IgD-negative memory B cell (primary cell): ENCODE data around the gene TCP11L2. TPM values are rescaled to one million over a fixed set of nuclear protein-coding genes. Genes with fewer than 3 reads are reported as not detected.
"Not testable (repeated sequence)": the region's sequence is repeated elsewhere in the genome, so short reads cannot be mapped to it uniquely, and the experiment has no call there.

ENCODE experiments used
- H3K27ac Mint-ChIP-seq, 3 donors: one replicate each; pipeline ENCODE4 v1.8.0; 2020 to 2022; ENCODE audit warnings: mild to moderate bottlenecking in 3 of 3, mixed read lengths in 3 of 3, moderate library complexity in 1 of 3
- H3K27me3 Mint-ChIP-seq: one replicate; pipeline ENCODE4 v1.8.0; 2021; ENCODE audit warnings: mixed read lengths
- H3K36me3 Mint-ChIP-seq: one replicate; pipeline ENCODE4 v1.8.0; 2020; ENCODE audit warnings: mild to moderate bottlenecking, mixed read lengths
- H3K4me1 Mint-ChIP-seq, 3 donors: one replicate each; pipeline ENCODE4 v1.8.0; 2020 to 2022; ENCODE audit warnings: mixed read lengths in 3 of 3, mild to moderate bottlenecking in 1 of 3
- H3K4me3 Mint-ChIP-seq, 4 donors: one replicate each; pipeline ENCODE4 v1.8.0; 2020 to 2022; ENCODE audit warnings: mild to moderate bottlenecking in 4 of 4, mixed read lengths in 4 of 4, moderate library complexity in 3 of 4
- H3K9me3 Mint-ChIP-seq, 3 donors: one replicate each; pipeline ENCODE4 v1.8.0; 2020 to 2021; ENCODE audit warnings: mixed read lengths in 3 of 3, mild to moderate bottlenecking in 1 of 3
- polyA plus RNA-seq: library from polyadenylated mRNA; unstranded; fragments of 300-500 nt; fragmentation: Illumina TruSeq; gene quantifications from one replicate; pipeline ENCODE4 v1.2.3, GENCODE V29; 2021

TCP11L2 gene
- polyA plus RNA-seq, 1 donor from 2014 or later, result 35.1 TPM

DNA sequence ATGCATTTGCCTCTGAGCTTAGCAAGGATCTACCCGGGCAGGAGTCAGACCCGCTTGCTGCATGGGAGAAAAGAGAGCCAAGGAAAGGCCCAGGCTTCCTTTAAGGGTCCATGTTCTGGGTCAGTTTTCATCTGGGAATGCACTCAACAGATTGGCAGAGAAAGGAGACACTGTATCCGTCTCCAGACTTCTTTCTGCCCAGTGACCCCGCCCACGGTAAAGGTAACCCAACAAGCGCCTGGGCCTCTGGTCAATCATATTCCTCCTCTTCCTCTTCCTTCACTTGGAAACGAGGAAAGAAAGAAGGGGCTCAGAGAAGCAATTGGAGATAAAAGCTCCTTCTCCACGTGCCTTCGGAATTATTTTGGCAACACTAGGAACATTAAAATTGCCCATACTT lies 27.1 kb upstream of the TCP11L2 start:
- peak overlapping the region in 2 of 4 donors; percentile 82 to 85 for H3K4me3 Mint-ChIP-seq
- no peak overlapping the region for H3K27ac Mint-ChIP-seq
- peaks cover 21 to 37% (median 30%) of the 10 kb centered on the region in 3 donors for H3K4me1 Mint-ChIP-seq
- no peaks in the 10 kb centered on the region for H3K9me3 Mint-ChIP-seq
- peaks cover 1% of the 10 kb centered on the region for H3K36me3 Mint-ChIP-seq
- H3K27me3 Mint-ChIP-seq, result peaks cover 3% of the 10 kb centered on the region

DNA sequence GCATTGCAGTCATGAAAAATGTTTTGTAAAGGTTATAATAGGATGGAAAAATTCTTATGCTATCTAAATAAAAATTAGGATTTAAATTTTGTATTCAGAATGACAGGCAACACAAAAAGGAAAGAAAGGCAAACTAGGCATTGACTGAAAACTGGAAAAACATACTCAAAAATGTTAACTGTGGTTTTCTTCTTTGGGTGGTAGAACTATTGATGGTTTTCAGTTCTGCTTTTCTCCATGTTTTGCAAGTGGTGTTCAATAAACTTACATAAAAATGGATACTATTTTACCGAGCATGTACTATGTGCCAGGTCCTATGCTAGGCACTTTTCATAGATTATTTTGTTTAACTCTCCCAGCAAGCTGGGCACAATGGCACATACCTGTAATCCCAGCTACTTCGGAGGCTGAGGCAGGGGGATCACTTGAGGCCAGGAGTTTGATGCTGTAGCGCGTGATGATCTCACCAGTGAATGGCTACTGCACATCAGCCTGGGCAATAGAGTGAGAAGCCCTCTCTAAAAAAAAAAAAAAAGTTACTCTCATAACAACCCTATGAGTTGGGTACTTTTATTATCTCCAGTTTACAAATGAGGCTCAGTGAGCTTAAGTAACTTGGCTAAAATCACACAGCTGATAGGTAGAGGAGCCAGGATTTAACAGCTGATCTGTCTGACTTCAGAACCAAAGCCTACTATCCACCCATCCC lies 26.3 kb upstream of the TCP11L2 start:
- Mint-ChIP-seq H3K36me3 (peaks cover 1% of the 10 kb centered on the region), H3K27me3 (no peaks in the 10 kb centered on the region), H3K9me3 (no peaks in the 10 kb centered on the region), H3K4me3 (peak overlapping the region; percentile 65 to 82 (median 70)), H3K4me1 (peaks cover 21 to 37% (median 30%) of the 10 kb centered on the region in 3 donors), H3K27ac (peak overlapping the region in 2 of 3 donors; percentile 51 to 90)

DNA sequence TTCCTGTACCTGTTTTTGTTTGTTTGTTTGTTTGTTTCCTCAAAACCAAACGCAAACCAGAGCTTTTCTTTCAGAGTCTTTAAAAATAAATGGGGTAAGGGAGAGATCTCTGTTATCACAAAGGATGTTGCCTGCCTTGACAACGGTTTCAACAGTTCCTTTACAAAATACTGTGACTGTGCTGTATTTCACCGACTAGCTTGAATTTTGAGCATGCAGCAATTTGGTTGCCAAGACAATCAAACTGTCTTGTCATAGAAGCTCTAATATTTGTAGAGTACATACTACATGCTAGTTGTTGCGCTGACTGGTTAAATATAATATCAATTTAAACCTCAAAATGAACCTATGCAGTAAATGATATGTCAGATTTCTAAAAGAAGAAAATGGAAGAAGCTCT lies 22.4 kb upstream of the TCP11L2 start:
- Mint-ChIP-seq H3K36me3 (peaks cover 2% of the 10 kb centered on the region), H3K27me3 (peaks cover 8% of the 10 kb centered on the region), H3K4me1 (peaks cover 20 to 38% (median 23%) of the 10 kb centered on the region in 3 donors), H3K27ac (no peak overlapping the region), H3K4me3 (no peak overlapping the region), H3K9me3 (peaks cover 2 to 4% (median 3%) of the 10 kb centered on the region in 3 donors)

DNA sequence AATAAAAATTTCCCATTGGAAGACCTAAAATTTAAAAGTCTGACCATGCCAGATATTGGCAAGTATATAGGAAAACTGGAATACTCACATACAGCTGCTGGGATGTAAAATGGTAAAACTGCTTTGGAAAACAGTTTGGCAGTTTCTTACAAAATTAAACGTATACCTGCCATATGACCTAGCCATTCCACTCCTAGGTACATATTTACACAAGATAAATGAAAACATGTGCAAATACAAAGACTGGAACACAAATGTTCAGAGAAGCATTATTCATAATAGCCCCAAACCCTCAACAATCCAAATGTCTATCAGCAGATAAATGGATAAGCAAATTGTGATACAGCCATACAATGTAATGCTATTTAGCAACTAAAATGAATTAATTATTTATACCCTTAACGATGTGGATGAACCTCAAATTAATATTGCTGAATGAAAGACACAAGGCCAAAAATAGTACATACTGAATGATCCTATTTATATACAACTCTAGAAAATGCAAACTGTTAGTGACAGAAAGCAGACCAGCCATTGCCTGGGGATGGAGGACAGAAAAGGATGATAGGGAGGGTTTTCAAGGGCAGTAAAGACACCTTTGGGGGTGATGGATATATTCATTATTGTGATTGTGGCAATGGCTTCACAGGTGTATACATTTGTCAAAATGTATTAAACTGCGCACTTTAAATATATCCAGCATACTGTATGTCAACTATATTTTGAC lies 21.3 kb upstream of the TCP11L2 start:
- H3K4me3 Mint-ChIP-seq, result no peak overlapping the region
- H3K27me3 Mint-ChIP-seq, result peaks cover 12% of the 10 kb centered on the region
- H3K4me1 Mint-ChIP-seq, result peaks cover 20 to 38% (median 23%) of the 10 kb centered on the region in 3 donors
- H3K9me3 Mint-ChIP-seq, result peaks cover 2 to 4% (median 3%) of the 10 kb centered on the region in 3 donors
- no peak overlapping the region for H3K27ac Mint-ChIP-seq
- H3K36me3 Mint-ChIP-seq, result peaks cover 2% of the 10 kb centered on the region

DNA sequence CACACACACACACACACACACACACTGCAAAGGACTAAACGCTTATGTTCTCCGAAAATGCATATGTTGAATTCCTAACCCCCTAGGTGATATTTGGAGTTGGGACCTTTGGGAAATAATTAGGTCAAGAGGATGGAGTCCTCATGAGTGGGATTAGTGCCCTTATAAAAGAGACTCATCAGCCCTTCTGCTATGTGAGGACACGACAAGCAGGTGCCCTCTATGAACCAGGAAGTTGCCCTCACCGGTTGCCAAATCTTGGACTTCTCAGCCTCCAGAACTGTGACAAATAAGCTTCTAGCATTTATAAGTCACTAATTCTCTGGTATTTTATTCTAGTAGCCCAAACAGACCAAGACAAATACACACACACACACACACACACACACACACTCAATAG lies 20.7 kb upstream of the TCP11L2 start:
- peaks cover 19 to 36% (median 21%) of the 10 kb centered on the region in 3 donors for H3K4me1 Mint-ChIP-seq
- H3K36me3 Mint-ChIP-seq, result peaks cover 2% of the 10 kb centered on the region
- no peak overlapping the region for H3K4me3 Mint-ChIP-seq
- peaks cover 2 to 4% (median 3%) of the 10 kb centered on the region in 3 donors for H3K9me3 Mint-ChIP-seq
- H3K27ac Mint-ChIP-seq, result no peak overlapping the region
- peaks cover 12% of the 10 kb centered on the region for H3K27me3 Mint-ChIP-seq

DNA sequence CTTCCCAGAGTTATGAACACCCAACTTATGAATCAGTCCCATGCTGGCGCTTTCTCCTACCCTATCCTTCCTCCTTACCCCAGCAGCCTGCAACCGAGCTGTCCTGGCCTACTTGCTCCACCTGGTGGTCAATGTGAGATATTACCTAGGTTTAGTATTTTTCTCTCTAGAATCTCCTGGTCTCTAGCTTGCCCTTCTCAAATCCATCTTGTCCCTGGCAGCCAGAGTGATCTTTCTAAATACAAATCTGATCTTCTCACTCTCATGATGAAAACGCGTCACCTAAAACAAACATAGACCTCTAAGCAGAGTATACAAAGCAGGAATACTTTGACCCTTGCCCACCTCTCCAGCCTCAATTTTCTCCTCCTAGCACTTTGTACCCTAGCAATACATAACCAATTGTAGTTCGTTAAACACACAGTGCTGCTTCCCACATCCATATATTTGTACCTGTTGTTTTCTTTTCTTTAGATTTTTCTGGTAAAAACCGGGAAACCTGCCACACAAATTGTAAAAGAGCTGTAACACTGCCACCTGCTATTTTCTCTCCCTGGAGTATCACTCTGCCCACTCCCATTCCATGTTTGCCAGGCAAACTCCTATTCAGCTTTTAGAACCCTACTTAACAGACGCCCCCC lies 20.0 kb upstream of the TCP11L2 start:
- Mint-ChIP-seq H3K9me3 (peaks cover 2 to 4% (median 3%) of the 10 kb centered on the region in 3 donors), H3K4me1 (peaks cover 19 to 32% (median 23%) of the 10 kb centered on the region in 3 donors), H3K4me3 (no peak overlapping the region), H3K36me3 (peaks cover 2% of the 10 kb centered on the region), H3K27ac (peak overlapping the region in 1 of 3 donors; percentile 13), H3K27me3 (peaks cover 12% of the 10 kb centered on the region)

DNA sequence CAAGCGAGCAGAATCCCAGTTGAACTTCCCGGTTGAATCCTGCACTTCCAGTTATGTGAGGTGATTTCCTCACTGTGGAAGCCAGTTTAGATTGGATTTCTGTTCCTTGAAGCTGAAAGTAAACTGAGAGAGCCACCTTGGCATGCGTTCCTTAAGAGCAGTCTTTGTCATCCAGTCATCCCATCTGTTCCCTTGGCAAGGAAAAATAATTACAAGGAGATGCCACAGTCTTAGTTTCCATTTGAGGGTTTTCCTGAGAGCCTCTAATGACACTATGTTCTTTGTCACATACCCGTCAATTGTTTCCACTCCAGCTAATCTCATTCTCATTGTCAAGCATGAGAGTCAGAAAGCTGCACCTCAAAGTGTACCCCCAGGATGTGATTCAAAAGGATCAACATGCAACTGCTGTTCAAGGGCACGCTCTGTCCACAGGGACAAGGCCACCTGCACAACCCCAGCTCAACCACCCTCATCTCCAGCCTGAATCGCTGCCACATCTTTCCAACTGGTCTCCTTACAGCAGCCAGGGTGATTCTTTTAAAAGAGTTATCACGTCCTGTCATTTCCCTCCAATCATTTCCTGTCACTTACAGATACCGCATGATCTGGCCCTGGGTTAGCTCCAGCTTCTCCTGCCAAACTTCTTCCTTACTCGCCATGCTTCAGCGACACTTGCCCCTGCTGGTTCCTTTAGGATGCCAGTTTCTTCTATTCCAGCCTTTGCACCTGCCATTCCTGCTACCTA lies 18.0 kb upstream of the TCP11L2 start:
- Mint-ChIP-seq H3K27ac (peak overlapping the region in 1 of 3 donors; percentile 71), H3K27me3 (peaks cover 14% of the 10 kb centered on the region), H3K36me3 (peaks cover 2% of the 10 kb centered on the region), H3K4me1 (peaks cover 22 to 37% (median 24%) of the 10 kb centered on the region in 3 donors), H3K9me3 (peaks cover 2 to 4% (median 3%) of the 10 kb centered on the region in 3 donors), H3K4me3 (no peak overlapping the region)

DNA sequence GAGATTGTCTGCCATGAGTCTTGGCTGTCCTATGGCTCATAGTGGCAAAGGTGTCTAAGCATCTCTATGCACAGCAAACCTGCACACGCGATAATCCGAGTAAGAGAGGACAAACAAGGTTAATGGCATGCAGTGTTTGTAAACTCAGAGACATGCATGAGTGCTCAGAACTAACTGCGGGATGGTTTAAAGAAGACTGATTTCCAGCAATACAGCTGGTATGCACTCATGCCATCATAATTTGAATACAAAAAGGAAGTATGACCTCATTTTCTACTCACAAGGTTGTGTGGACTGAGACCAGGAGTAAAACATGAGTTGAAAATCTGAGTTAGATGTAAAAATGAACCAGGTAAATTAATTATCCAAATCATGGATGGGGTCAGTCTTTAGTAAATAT lies 16.6 kb upstream of the TCP11L2 start:
- H3K4me3 Mint-ChIP-seq, result peak overlapping the region in 3 of 4 donors; percentile 34 to 81 (median 39)

DNA sequence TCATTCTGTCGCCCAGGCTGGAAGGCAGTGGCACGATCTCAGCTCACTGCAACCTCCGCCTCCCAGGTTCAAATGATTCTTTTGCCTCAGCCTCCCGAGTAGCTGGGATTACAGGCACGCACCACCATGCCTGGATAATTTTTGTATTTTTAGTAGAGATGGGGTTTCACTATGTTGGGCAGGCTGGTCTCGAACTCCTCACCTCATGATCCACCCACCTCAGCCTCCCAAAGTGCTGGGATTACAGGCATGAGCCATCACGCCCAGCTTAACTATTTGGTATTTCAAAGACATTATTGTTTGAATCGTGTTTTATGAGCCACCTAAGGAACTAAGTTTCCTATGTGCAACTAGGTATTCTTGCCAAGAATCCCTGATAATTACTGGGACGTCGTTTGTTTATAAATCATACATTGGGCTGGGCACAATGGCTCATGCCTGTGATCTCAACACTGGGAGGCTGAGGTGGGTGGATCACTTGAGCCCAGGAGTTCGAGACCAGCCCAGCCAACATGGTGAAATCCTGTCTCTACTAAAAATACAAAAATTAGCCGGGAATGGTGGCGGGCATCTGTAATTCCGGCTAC lies 15.9 kb upstream of the TCP11L2 start:
- peaks cover 22 to 40% (median 22%) of the 10 kb centered on the region in 3 donors for H3K4me1 Mint-ChIP-seq
- H3K4me3 Mint-ChIP-seq, result peak overlapping the region in 1 of 4 donors; percentile 81
- H3K27ac Mint-ChIP-seq, result peak overlapping the region in 1 of 3 donors; percentile 78
- H3K9me3 Mint-ChIP-seq, H3K36me3 Mint-ChIP-seq: not testable (repeated sequence)
- H3K27me3 Mint-ChIP-seq, result peaks cover 14% of the 10 kb centered on the region

More for the DNA sequence above, 16.6 kb upstream of the TCP11L2 start:
- peak overlapping the region in 2 of 3 donors; percentile 9 to 78 for H3K27ac Mint-ChIP-seq
- peaks cover 2% of the 10 kb centered on the region for H3K36me3 Mint-ChIP-seq
- peaks cover 14% of the 10 kb centered on the region for H3K27me3 Mint-ChIP-seq
- H3K9me3 Mint-ChIP-seq, result peaks cover 2 to 4% (median 3%) of the 10 kb centered on the region in 3 donors
- peaks cover 22 to 37% (median 24%) of the 10 kb centered on the region in 3 donors for H3K4me1 Mint-ChIP-seq

DNA sequence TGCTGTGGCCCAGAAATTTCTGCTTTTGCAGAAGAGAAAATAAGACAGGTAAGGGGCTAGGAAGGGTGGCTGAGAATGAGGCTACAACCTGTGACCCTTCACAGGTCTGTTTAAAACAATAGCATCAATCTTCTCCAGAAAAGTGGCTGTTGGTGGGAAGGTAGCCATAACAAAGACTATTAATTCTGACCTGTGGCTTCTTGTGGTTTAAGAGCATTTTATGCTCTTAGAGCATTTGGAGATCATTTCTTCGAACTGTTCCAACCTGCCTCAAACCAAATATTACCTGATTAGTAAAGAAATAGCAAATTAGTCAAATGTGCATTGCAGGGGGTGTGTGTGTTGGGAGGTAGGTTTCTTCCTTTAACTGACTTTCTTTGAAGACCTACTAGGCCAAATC lies 15.2 kb upstream of the TCP11L2 start:
- H3K27ac Mint-ChIP-seq, result peak overlapping the region in 2 of 3 donors; percentile 59 to 70

DNA sequence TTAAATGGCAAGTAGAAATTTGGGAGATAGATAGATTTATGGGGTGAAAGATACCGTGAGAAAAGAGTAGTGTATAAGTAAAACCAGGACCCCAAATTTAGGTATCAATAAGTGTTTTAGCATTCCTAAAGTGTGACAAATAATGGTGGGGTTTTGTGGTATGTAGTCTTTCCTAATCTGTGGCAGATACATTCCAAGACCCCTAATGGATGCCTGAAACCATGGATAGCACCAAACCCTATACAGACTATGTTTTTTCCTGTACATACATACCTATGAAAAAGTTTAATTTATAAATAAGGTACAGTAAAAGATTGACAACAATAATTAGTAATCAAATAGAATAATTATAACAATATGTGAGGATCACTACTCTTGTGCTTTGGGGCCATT lies 14.4 kb upstream of the TCP11L2 start:
- Mint-ChIP-seq H3K4me3 (no peak overlapping the region), H3K27me3 (peaks cover 14% of the 10 kb centered on the region), H3K27ac (no peak overlapping the region), H3K9me3 (no peaks in the 10 kb centered on the region), H3K4me1 (peaks cover 19 to 39% (median 22%) of the 10 kb centered on the region in 3 donors), H3K36me3 (no peaks in the 10 kb centered on the region)

More for the DNA sequence above, 15.2 kb upstream of the TCP11L2 start:
- Mint-ChIP-seq H3K27me3 (peaks cover 14% of the 10 kb centered on the region), H3K9me3 (peaks cover under 1% of the 10 kb centered on the region in 3 donors), H3K4me3 (peak overlapping the region in 1 of 4 donors; percentile 20), H3K4me1 (peaks cover 22 to 37% (median 22%) of the 10 kb centered on the region in 3 donors), H3K36me3 (peaks cover under 1% of the 10 kb centered on the region)

DNA sequence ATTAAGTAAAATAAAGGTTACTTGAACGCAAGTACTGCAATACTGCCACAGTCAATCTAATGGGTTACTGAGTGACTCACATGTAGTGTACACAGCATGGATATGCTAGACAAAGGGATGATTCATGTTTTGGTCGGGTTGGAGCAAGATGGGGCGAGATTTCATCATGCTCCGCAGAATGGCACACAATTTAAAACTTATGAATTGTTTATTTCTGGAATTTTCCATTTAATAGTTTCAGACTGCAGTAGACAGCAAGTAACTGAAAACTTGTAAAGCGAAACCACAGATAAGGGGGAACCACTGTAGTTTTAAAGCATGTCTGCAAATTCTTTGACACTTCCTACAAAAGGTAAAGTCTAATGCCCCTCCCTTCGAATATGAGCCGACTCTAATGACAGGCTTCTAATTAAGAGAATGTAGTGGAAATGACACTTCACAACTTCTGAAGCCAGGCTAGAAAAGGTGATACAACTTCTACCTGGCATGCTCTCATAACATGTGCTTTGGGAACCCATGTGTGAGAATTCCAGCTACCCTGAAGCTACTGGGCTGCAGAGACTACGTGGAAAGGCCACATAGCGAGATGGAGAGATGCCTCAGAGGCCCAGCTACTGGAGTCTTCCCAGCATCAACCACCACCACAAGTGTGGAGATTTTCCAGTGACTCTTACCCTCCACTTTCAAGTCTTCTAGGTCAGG lies 13.9 kb upstream of the TCP11L2 start:
- Mint-ChIP-seq H3K4me1 (peaks cover 19 to 39% (median 22%) of the 10 kb centered on the region in 3 donors), H3K4me3 (no peak overlapping the region), H3K36me3 (no peaks in the 10 kb centered on the region), H3K27me3 (peaks cover 14% of the 10 kb centered on the region), H3K9me3 (no peaks in the 10 kb centered on the region), H3K27ac (no peak overlapping the region)

DNA sequence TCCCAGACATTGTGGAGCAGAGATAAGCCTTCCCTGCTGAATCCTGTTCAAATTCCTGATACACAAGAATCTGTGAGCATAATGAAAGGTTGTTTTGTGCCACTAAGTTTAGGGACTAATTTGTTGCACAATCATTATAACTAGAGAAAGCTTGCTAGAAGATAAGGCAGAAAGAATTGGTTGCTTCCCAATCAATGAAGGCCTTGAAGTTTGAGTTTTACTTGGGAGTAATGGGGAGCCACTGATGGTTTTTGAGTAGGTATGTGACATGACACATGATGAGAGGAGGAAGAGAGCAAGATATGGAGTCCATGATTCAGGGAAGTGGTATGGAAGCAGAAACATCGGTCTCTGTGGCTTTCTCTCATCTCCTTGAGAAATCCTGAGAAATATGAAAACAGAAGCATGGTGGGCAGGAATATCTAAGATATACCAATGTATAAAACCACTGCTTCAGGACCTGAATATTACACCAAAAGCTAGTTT lies 13.3 kb upstream of the TCP11L2 start:
- Mint-ChIP-seq H3K4me1 (peaks cover 19 to 38% (median 22%) of the 10 kb centered on the region in 3 donors), H3K27me3 (peaks cover 11% of the 10 kb centered on the region), H3K9me3 (no peaks in the 10 kb centered on the region), H3K36me3 (no peaks in the 10 kb centered on the region), H3K4me3 (no peak overlapping the region), H3K27ac (no peak overlapping the region)
